Trophoblast cell (in vitro differentiated cells and primary cell): ENCODE data around the gene MAST4.

Experiments used
- DNase-seq, 2 donors: peaks; one replicate each; pipeline ENCODE4 v3.0.0-alpha.2; 2016
- H2AFZ ChIP-seq: 2 replicates; pipeline ENCODE4 v1.6.1; 2013; ENCODE audit warnings: low read length, moderate library complexity, mild to moderate bottlenecking; ENCODE audit not compliant: insufficient read depth, poor library complexity
- H2AK5ac ChIP-seq: 2 replicates; pipeline ENCODE4 v1.6.1; 2013; ENCODE audit warnings: mild to moderate bottlenecking, low read length
- H2BK120ac ChIP-seq: 2 replicates; pipeline ENCODE4 v1.6.1; 2013; ENCODE audit warnings: low read length, mild to moderate bottlenecking, moderate library complexity; ENCODE audit not compliant: insufficient read depth, poor library complexity
- H2BK12ac ChIP-seq: 2 replicates; pipeline ENCODE4 v1.6.1; 2013; ENCODE audit warnings: mild to moderate bottlenecking, low read length, moderate library complexity
- H2BK5ac ChIP-seq: 2 replicates; pipeline ENCODE4 v1.6.1; 2013; ENCODE audit warnings: low read length, low read depth, moderate library complexity, mild to moderate bottlenecking; ENCODE audit not compliant: poor library complexity
- H3K14ac ChIP-seq: 2 replicates; pipeline ENCODE4 v1.6.1; 2013; ENCODE audit warnings: mild to moderate bottlenecking, low read length
- H3K18ac ChIP-seq: 2 replicates; pipeline ENCODE4 v1.6.1; 2013; ENCODE audit warnings: mild to moderate bottlenecking, low read length
- H3K23ac ChIP-seq: 2 replicates; pipeline ENCODE4 v1.6.1; 2013; ENCODE audit warnings: low read length
- H3K27ac ChIP-seq: 2 replicates; pipeline ENCODE4 v1.5.1; 2013; ENCODE audit warnings: low read depth, mild to moderate bottlenecking, inconsistent platforms, low read length, moderate library complexity
- H3K27me3 ChIP-seq: 2 replicates; pipeline ENCODE4 v1.6.1; 2013; ENCODE audit warnings: inconsistent platforms, mild to moderate bottlenecking, low read length, moderate library complexity; ENCODE audit not compliant: insufficient read depth
- H3K36me3 ChIP-seq, 2 experiments: 1 replicate in 1 of 2; 2 replicates in 1 of 2; pipeline ENCODE4 v1.6.1; 2013; ENCODE audit warnings: low read length in 2 of 2, mild to moderate bottlenecking in 2 of 2, moderate library complexity in 1 of 2; ENCODE audit not compliant: insufficient read depth in 2 of 2, control insufficient read depth in 1 of 2
- H3K4ac ChIP-seq: 2 replicates; pipeline ENCODE4 v1.6.1; 2013; ENCODE audit warnings: low read depth, mild to moderate bottlenecking, low read length, moderate library complexity
- H3K4me1 ChIP-seq, 2 experiments: 1 replicate in 1 of 2; 2 replicates in 1 of 2; pipeline ENCODE4 v1.6.1; 2013; ENCODE audit warnings: low read length in 2 of 2, mild to moderate bottlenecking in 2 of 2, moderate library complexity in 1 of 2; ENCODE audit not compliant: insufficient read depth in 2 of 2, control insufficient read depth in 1 of 2
- H3K4me2 ChIP-seq: 2 replicates; pipeline ENCODE4 v1.6.1; 2013; ENCODE audit warnings: inconsistent platforms, mild to moderate bottlenecking, low read length, moderate library complexity
- H3K4me3 ChIP-seq: 2 replicates; pipeline ENCODE4 v1.5.1; 2013; ENCODE audit warnings: mild to moderate bottlenecking, low read depth, low read length, inconsistent platforms
- H3K79me1 ChIP-seq: one replicate; pipeline ENCODE4 v1.6.1; 2013; ENCODE audit warnings: low read length
- H3K79me2 ChIP-seq: 2 replicates; pipeline ENCODE4 v1.6.1; 2013; ENCODE audit warnings: low read length, mild to moderate bottlenecking; ENCODE audit not compliant: control insufficient read depth, insufficient read depth, poor library complexity
- H3K9ac ChIP-seq: 2 replicates; pipeline ENCODE4 v1.6.1; 2013; ENCODE audit warnings: mild to moderate bottlenecking, low read length
- H3K9me3 ChIP-seq: 2 replicates; pipeline ENCODE4 v1.6.1; 2013; ENCODE audit warnings: low read depth, mild to moderate bottlenecking, control low read depth, inconsistent platforms, low read length; ENCODE audit not compliant: insufficient read depth
- H4K12ac ChIP-seq: 2 replicates; pipeline ENCODE4 v1.6.1; 2013; ENCODE audit warnings: low read depth, mild to moderate bottlenecking, low read length, moderate library complexity
- H4K8ac ChIP-seq: 2 replicates; pipeline ENCODE4 v1.6.1; 2013; ENCODE audit warnings: low read depth, mild to moderate bottlenecking, low read length, moderate library complexity
- H4K91ac ChIP-seq: one replicate; pipeline ENCODE4 v1.6.1; 2013; ENCODE audit warnings: low read depth, mild to moderate bottlenecking, low read length, moderate library complexity
- WGBS: extraction: QIAGEN DNeasy Blood & Tissue Kit; methylation state at CpG from one replicate; pipeline ENCODE4 v1.1.7; 2013; ENCODE audit warnings: missing lambda C conversion rate; ENCODE audit not compliant: insufficient read length, insufficient coverage; ENCODE audit errors: extremely low coverage; 5-methylcytosine and 5-hydroxymethylcytosine counted together

The MAST4 gene

DNA sequence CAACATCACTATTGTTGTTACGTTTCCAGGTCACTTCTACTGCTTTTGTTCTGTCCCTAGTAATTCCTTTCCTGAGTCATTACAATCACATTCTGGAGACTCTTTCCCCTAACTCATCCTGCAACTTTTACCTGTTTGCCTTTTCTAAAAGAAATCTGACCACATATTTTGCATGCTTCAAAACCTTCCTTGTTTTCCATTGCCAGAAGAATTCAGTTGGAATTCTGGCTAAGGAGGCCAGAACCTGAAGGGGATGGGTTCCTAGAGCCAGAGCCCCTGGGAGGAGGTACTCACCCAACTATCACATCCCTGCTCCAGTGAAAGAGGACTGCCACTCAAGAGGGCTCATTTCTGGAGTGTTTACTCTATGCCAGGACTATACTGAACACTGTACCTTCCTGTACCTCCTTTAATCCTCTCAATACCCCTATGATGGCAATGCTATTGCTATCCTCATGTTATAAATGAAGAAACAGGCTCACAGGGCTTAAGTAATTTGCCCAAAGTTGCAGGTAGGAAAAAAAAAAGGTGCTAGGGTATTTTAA is 42.8 kb upstream of the MAST4 start:
- Histone ChIP-seq H2BK12ac (no peak overlapping the region), H3K4ac (no peak overlapping the region), H2BK5ac (no peak overlapping the region), H3K27ac (peak overlapping the region; percentile 57), H4K91ac (no peak overlapping the region), H3K4me3 (no peak overlapping the region), H2AK5ac (no peak overlapping the region), H2AFZ (no peak overlapping the region), H3K14ac (no peak overlapping the region), H3K4me1 (peaks cover 5% of the 10 kb centered on the region in 2 experiments), H3K36me3 (no peaks in the 10 kb centered on the region), H3K79me2 (no peaks in the 10 kb centered on the region), H3K18ac (no peak overlapping the region), H4K8ac (no peak overlapping the region), H3K79me1 (peaks cover 2% of the 10 kb centered on the region), H3K4me2 (no peak overlapping the region), H3K27me3 (no peaks in the 10 kb centered on the region), H4K12ac (no peak overlapping the region), H3K23ac (no peak overlapping the region), H3K9ac (no peak overlapping the region), H2BK120ac (no peak overlapping the region), H3K9me3 (no peaks in the 10 kb centered on the region)
- peak; percentile 15 to 88 for DNase-seq
- WGBS: no CpG with 5 or more reads among the region's 1 CpG

- Histone ChIP-seq H3K79me1 (peaks cover 2% of the 10 kb centered on the region), H4K12ac (no peak overlapping the region), H2AFZ (no peak overlapping the region), H3K18ac (no peak overlapping the region), H3K4me1 (peaks cover 5% of the 10 kb centered on the region in 2 experiments), H2BK5ac (no peak overlapping the region), H2AK5ac (no peak overlapping the region), H4K91ac (no peak overlapping the region), H3K4me2 (no peak overlapping the region), H3K9ac (no peak overlapping the region), H4K8ac (no peak overlapping the region), H3K27ac (peak overlapping the region; percentile 57), H3K23ac (no peak overlapping the region), H2BK12ac (no peak overlapping the region), H3K36me3 (no peaks in the 10 kb centered on the region), H3K14ac (no peak overlapping the region), H3K4me3 (no peak overlapping the region), H3K9me3 (no peaks in the 10 kb centered on the region), H2BK120ac (no peak overlapping the region), H3K4ac (no peak overlapping the region), H3K79me2 (no peaks in the 10 kb centered on the region), H3K27me3 (no peaks in the 10 kb centered on the region)
- WGBS: no CpG with 5 or more reads among the region's 6 CpGs
- peak; percentile 88 to 97 for DNase-seq
Measured at GRCh38 chr5:66553916-66554575, 42.1 kb upstream of the MAST4 start.

- H3K79me2 ChIP-seq: no peaks in the 10 kb centered on the region
- no peak overlapping the region for H2BK120ac ChIP-seq
- no peak overlapping the region for H3K18ac ChIP-seq
- H3K9me3 ChIP-seq: no peaks in the 10 kb centered on the region
- H2AK5ac ChIP-seq: no peak overlapping the region
- no peak overlapping the region for H3K14ac ChIP-seq
- no peak overlapping the region for H3K9ac ChIP-seq
- DNase-seq: no peak
- H3K23ac ChIP-seq: no peak overlapping the region
- no CpG with 5 or more reads among the region's 2 CpGs for WGBS
- no peak overlapping the region for H3K4me2 ChIP-seq
- H3K4me1 ChIP-seq: peaks cover 5% of the 10 kb centered on the region in 2 experiments
- H3K27me3 ChIP-seq: no peaks in the 10 kb centered on the region
- no peak overlapping the region for H2AFZ ChIP-seq
- no peak overlapping the region for H4K8ac ChIP-seq
- no peak overlapping the region for H4K91ac ChIP-seq
- H3K4me3 ChIP-seq: no peak overlapping the region
- no peak overlapping the region for H3K4ac ChIP-seq
- H2BK12ac ChIP-seq: no peak overlapping the region
- H3K36me3 ChIP-seq: no peaks in the 10 kb centered on the region
- H4K12ac ChIP-seq: no peak overlapping the region
- H3K27ac ChIP-seq: no peak overlapping the region
- no peak overlapping the region for H2BK5ac ChIP-seq
- peaks cover 2% of the 10 kb centered on the region for H3K79me1 ChIP-seq
Measured at GRCh38 chr5:66554884-66555283, 41.3 kb upstream of the MAST4 start.

GRCh38 chr5:66558560-66558959 is 37.6 kb upstream of the MAST4 start:
- peak in 1 of 2 donors; percentile 23 for DNase-seq
- Histone ChIP-seq H3K4ac (no peak overlapping the region), H3K27me3 (no peaks in the 10 kb centered on the region), H3K9ac (no peak overlapping the region), H3K79me1 (no peaks in the 10 kb centered on the region), H2BK5ac (no peak overlapping the region), H3K14ac (no peak overlapping the region), H2BK12ac (no peak overlapping the region), H2AK5ac (no peak overlapping the region), H3K4me1 (peaks cover 0 to 1% of the 10 kb centered on the region in 2 experiments), H3K4me3 (no peak overlapping the region), H2AFZ (no peak overlapping the region), H3K23ac (no peak overlapping the region), H4K12ac (no peak overlapping the region), H3K9me3 (no peaks in the 10 kb centered on the region), H4K91ac (no peak overlapping the region), H3K27ac (no peak overlapping the region), H4K8ac (no peak overlapping the region), H2BK120ac (no peak overlapping the region), H3K18ac (no peak overlapping the region), H3K4me2 (no peak overlapping the region), H3K79me2 (no peaks in the 10 kb centered on the region), H3K36me3 (no peaks in the 10 kb centered on the region)
- WGBS: no CpG with 5 or more reads among the region's 3 CpGs
